Suppressor macrophage (primary cell): ENCODE results near the gene KCND2.

Source experiments
- DNase-seq, 4 experiments: peaks; one replicate each; pipeline ENCODE4 v3.0.0-alpha.2; 2020 to 2022

The KCND2 gene

GRCh38 chr7:120412139-120413050, 139.4 kb downstream of the KCND2 start:
- DNase-seq: no peak

GRCh38 chr7:120413164-120413563, 140.2 kb downstream of the KCND2 start:
- DNase-seq: no peak

GRCh38 chr7:120417244-120417979, 144.4 kb downstream of the KCND2 start:
- no peak for DNase-seq

GRCh38 chr7:120421151-120421651, 148.2 kb downstream of the KCND2 start:
- no peak for DNase-seq

- DNase-seq: no peak
Measured at GRCh38 chr7:120431016-120431415, 158.0 kb downstream of the KCND2 start.

GRCh38 chr7:120436487-120437060, 163.6 kb downstream of the KCND2 start:
- no peak for DNase-seq

- DNase-seq: no peak
Measured at GRCh38 chr7:120441850-120442249, 168.9 kb downstream of the KCND2 start.

- no peak for DNase-seq
Measured at GRCh38 chr7:120442838-120443237, 169.9 kb downstream of the KCND2 start.

- DNase-seq: no peak
Measured at GRCh38 chr7:120444650-120445049, 171.7 kb downstream of the KCND2 start.

- no peak for DNase-seq
Measured at GRCh38 chr7:120445276-120445675, 172.3 kb downstream of the KCND2 start.

- no peak for DNase-seq
Measured at GRCh38 chr7:120452665-120453064, 179.7 kb downstream of the KCND2 start.

- DNase-seq: no peak
Measured at GRCh38 chr7:120456699-120457098, 183.7 kb downstream of the KCND2 start.

- no peak for DNase-seq
Measured at GRCh38 chr7:120460949-120461348, 188.0 kb downstream of the KCND2 start.

GRCh38 chr7:120462991-120463390, 190.0 kb downstream of the KCND2 start:
- no peak for DNase-seq

GRCh38 chr7:120464104-120464503, 191.1 kb downstream of the KCND2 start:
- no peak for DNase-seq

GRCh38 chr7:120467676-120468075, 194.7 kb downstream of the KCND2 start:
- no peak for DNase-seq

- DNase-seq: no peak
Measured at GRCh38 chr7:120468611-120469010, 195.6 kb downstream of the KCND2 start.

GRCh38 chr7:120472892-120473291, 199.9 kb downstream of the KCND2 start:
- DNase-seq: no peak

- DNase-seq: no peak
Measured at GRCh38 chr7:120473352-120473751, 200.4 kb downstream of the KCND2 start.

GRCh38 chr7:120475994-120476393, 203.0 kb downstream of the KCND2 start:
- DNase-seq: no peak

- DNase-seq: peak in 1 of 4 experiments; percentile 0
Measured at GRCh38 chr7:120480472-120480871, 207.5 kb downstream of the KCND2 start.

- DNase-seq: no peak
Measured at GRCh38 chr7:120480930-120481329, 208.0 kb downstream of the KCND2 start.

- no peak for DNase-seq
Measured at GRCh38 chr7:120486164-120486563, 213.2 kb downstream of the KCND2 start.
